Vagina (tissue), 2 donors: Measurements from ENCODE around the gene MAP1LC3B.

Experiments
- POLR2A ChIP-seq, 2 donors: fragments of 450-650 bp; IDR thresholded peaks; one replicate each; pipeline ENCODE4 v1.6.1; 2017; ENCODE audit warnings: antibody characterized with exemption in 2 of 2, mild to moderate bottlenecking in 2 of 2, moderate library complexity in 2 of 2
- POLR2AphosphoS5 ChIP-seq, 2 donors: sonication (generic); formaldehyde crosslinking; IDR thresholded peaks; one replicate each; pipeline ENCODE4 v1.9.0; 2017; ENCODE audit warnings: antibody characterized with exemption in 2 of 2, mild to moderate bottlenecking in 2 of 2, low read depth in 1 of 2; ENCODE audit not compliant: insufficient read depth in 1 of 2
- TF ChIP-seq, protein P1 (sequence below), 3 experiments: fragments of 450-650 bp in 2 of 3; fragments of 200-600 bp in 1 of 3; sonication (generic) in 1 of 3; IDR thresholded peaks; one replicate each; pipeline ENCODE4 v1.5.1; 2017 to 2019; ENCODE audit warnings: antibody characterized with exemption in 3 of 3, mild to moderate bottlenecking in 2 of 3, moderate library complexity in 2 of 3

DNA sequence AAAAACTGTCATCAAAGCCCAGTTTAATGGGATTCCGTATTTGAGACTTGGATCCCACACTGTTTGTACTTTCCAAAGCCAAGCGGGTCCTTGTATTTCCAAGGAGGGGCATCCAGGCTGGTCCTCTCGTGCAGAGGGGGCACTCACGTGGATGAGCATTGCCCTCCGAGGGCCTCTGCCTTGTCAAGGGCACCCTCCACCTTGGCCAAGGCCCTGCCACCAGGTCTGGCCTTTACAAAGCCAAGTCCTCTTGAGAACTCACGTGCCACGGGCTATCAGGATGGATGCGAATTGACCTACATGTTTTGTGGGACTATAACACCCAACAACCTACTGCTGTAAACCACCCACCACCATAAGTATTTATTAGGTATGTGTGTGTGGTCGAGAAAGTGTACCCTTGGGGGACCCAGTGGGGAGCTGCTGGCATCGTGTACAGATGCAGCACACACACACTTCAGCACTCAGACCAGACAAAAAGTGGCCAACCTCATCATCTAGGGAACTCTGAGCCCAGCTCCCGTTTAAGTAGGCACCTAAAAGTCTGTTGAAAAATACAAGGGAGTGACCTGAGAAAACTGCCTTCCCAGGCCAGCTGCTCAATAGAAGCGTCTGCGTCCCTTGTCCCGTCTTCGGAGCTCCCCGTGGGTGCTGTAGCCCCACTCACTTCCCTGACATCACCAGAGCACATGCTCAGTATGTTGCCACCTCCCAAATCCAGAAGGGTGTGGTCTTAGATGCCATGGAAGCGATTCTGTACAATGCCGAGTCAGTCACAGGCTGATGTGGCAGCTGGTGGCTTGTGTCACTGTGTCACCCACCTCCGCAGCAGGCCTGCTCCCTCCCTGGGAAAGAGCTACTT lies 12.9 kb downstream of the MAP1LC3B start:
- TF ChIP-seq, protein P1, sequence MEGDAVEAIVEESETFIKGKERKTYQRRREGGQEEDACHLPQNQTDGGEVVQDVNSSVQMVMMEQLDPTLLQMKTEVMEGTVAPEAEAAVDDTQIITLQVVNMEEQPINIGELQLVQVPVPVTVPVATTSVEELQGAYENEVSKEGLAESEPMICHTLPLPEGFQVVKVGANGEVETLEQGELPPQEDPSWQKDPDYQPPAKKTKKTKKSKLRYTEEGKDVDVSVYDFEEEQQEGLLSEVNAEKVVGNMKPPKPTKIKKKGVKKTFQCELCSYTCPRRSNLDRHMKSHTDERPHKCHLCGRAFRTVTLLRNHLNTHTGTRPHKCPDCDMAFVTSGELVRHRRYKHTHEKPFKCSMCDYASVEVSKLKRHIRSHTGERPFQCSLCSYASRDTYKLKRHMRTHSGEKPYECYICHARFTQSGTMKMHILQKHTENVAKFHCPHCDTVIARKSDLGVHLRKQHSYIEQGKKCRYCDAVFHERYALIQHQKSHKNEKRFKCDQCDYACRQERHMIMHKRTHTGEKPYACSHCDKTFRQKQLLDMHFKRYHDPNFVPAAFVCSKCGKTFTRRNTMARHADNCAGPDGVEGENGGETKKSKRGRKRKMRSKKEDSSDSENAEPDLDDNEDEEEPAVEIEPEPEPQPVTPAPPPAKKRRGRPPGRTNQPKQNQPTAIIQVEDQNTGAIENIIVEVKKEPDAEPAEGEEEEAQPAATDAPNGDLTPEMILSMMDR (IDR thresholded peaks at IDR 0.05): no peak
- TF ChIP-seq POLR2A (IDR thresholded peaks at IDR 0.05): no peak
- TF ChIP-seq POLR2AphosphoS5 (IDR thresholded peaks at IDR 0.05; ENCODE audit: insufficient read depth in 1 of 2, low read depth in 1 of 2): peak in 1 of 2 donors; percentile 15
